Brain pericyte (primary cell): ENCODE measurements around the gene SEC23B.

Experiments used
- DNase-seq: peaks from one replicate; pipeline ENCODE4 v3.0.0-alpha.2; 2012; ENCODE audit warnings: low read depth, low spot score

The SEC23B gene

DNA sequence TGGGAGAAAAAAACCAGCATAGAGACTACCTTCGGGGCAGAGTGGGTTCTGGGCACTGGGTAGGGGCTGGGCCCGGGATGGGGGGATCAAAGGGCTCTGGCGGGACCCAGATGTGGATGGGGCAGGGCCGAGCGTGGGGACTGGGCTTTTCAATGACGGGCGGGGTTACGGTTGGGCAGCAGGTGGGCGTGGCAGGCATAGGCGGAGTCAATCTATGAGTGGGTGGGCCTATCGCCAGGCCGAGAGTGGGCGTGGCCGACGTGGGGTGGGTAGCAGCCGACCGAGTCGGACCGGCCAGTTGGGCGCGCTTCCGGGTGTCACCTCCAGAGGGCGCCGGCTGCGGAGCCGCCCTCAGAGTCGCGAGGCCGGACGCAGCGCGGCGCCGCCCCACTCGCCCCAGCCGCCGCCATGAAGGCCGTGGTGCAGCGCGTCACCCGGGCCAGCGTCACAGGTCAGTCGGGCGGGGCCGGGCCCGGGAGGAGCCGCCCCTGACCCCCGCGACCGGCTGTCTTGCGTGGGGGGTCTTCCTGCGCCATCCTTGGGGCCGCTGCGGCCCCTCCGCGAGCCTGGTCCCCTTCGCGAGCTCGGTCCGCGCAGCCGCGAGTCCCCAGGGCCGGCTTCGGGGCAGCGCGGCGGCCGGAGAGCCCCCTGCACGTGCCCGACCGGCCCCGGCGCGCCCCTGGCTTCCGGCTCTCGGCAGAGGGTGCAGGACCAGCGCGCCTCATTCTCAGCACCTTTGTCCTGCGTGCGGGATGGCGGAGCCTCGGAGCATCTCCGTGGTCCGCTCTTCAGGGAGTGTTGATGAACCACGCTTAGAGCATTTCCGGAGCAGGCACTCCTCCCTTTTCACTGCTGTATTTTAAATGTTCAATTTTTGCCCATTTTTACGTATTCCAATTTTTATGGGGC lies 80.2 kb downstream of the SEC23B start, which contains the start of gene DTD1:
TSS of gene DTD1 (plus strand) at position 390 of the 909 bp plus-strand sequence. CDS start at position 409, 19 bp downstream.
- peak; percentile 21 for DNase-seq

GRCh38 chr20:18588574-18588933 lies 80.8 kb downstream of the SEC23B start:
- no peak for DNase-seq

- no peak for DNase-seq
These were observed 82.4 kb downstream of the SEC23B start for GRCh38 chr20:18589941-18590674.

GRCh38 chr20:18596270-18596669 lies 88.5 kb downstream of the SEC23B start:
- no peak for DNase-seq

- no peak for DNase-seq
These were observed 102.0 kb downstream of the SEC23B start for GRCh38 chr20:18609741-18610140.
